NCI-H1436 (cell line): ENCODE results near the gene PKNOX1.
A peak's percentile ranks its signal among the peaks of the same experiment; 100 is the strongest.
"Not testable (repeated sequence)": the region's sequence is repeated elsewhere in the genome, so short reads cannot be mapped to it uniquely, and the experiment has no call there.

Source experiments
- DNase-seq: peaks from one replicate; lab custom pipeline; 2025; lab: John Stamatoyannopoulos, UW

PKNOX1 gene

GRCh38 chr21:42973991-42974831, at the start of gene PKNOX1:
PKNOX1 (plus strand) TSS chr21:42974562; CDS start chr21:43004382, 29,820 bp downstream.
- DNase-seq: peak; percentile 98

GRCh38 chr21:42925114-42925926, 49.0 kb upstream of the PKNOX1 start, which contains the start of gene ERVH48-1:
ERVH48-1 (minus strand) TSS chr21:42925630; CDS start chr21:42919006, 6,624 bp downstream.
- DNase-seq: no peak

- DNase-seq: not testable (repeated sequence)
Observed at GRCh38 chr21:42927474-42928200, 46.7 kb upstream of the PKNOX1 start.

GRCh38 chr21:42929969-42930368, 44.4 kb upstream of the PKNOX1 start:
- no peak for DNase-seq

GRCh38 chr21:42931560-42932235, 42.7 kb upstream of the PKNOX1 start:
- no peak for DNase-seq

GRCh38 chr21:42932378-42933136, 41.8 kb upstream of the PKNOX1 start:
- DNase-seq: not testable (repeated sequence)

- DNase-seq: peak; percentile 10
Observed at GRCh38 chr21:42933137-42933970, 41.0 kb upstream of the PKNOX1 start.

GRCh38 chr21:42933973-42934372, 40.4 kb upstream of the PKNOX1 start:
- not testable (repeated sequence) for DNase-seq

- DNase-seq: not testable (repeated sequence)
Observed at GRCh38 chr21:42936360-42936759, 38.0 kb upstream of the PKNOX1 start.

GRCh38 chr21:42937034-42937940, 37.1 kb upstream of the PKNOX1 start:
- DNase-seq: not testable (repeated sequence)

GRCh38 chr21:42937960-42938605, 36.3 kb upstream of the PKNOX1 start:
- no peak for DNase-seq

- DNase-seq: not testable (repeated sequence)
Observed at GRCh38 chr21:42938606-42938995, 35.8 kb upstream of the PKNOX1 start.

GRCh38 chr21:42939582-42940413, 34.6 kb upstream of the PKNOX1 start:
- no peak for DNase-seq

GRCh38 chr21:42941696-42942085, 32.7 kb upstream of the PKNOX1 start:
- no peak for DNase-seq

- DNase-seq: no peak
Observed at GRCh38 chr21:42942244-42942643, 32.1 kb upstream of the PKNOX1 start.

- DNase-seq: not testable (repeated sequence)
Observed at GRCh38 chr21:42949094-42949755, 25.1 kb upstream of the PKNOX1 start.

GRCh38 chr21:42951193-42951592, 23.2 kb upstream of the PKNOX1 start:
- DNase-seq: not testable (repeated sequence)
